ENCODE measurements around the gene NATD1.

- TF ChIP-seq, protein P1, sequence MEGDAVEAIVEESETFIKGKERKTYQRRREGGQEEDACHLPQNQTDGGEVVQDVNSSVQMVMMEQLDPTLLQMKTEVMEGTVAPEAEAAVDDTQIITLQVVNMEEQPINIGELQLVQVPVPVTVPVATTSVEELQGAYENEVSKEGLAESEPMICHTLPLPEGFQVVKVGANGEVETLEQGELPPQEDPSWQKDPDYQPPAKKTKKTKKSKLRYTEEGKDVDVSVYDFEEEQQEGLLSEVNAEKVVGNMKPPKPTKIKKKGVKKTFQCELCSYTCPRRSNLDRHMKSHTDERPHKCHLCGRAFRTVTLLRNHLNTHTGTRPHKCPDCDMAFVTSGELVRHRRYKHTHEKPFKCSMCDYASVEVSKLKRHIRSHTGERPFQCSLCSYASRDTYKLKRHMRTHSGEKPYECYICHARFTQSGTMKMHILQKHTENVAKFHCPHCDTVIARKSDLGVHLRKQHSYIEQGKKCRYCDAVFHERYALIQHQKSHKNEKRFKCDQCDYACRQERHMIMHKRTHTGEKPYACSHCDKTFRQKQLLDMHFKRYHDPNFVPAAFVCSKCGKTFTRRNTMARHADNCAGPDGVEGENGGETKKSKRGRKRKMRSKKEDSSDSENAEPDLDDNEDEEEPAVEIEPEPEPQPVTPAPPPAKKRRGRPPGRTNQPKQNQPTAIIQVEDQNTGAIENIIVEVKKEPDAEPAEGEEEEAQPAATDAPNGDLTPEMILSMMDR (IDR thresholded peaks at IDR 0.05; ENCODE audit: low read depth, low read length) = no peak
- no peak for TF ChIP-seq EZH2phosphoT487 (IDR thresholded peaks at IDR 0.05; ENCODE audit: low read depth)
These were observed 19.9 kb upstream of the NATD1 start for GRCh38 chr17:21272881-21273792.
